Glutamatergic neuron (in vitro differentiated cells): ENCODE results near the gene TRIAP1. TPM values are rescaled to one million over a fixed set of nuclear protein-coding genes. Genes with fewer than 3 reads are reported as not detected.

Experiments used
- DNase-seq: peaks from one replicate; pipeline ENCODE4 v3.0.0; 2022
- H3K27ac Mint-ChIP-seq: one replicate; pipeline ENCODE4 v1.8.0; 2020; ENCODE audit warnings: mild to moderate bottlenecking, mixed read lengths, inconsistent platforms; ENCODE audit not compliant: unreplicated experiment
- H3K27me3 Mint-ChIP-seq: one replicate; pipeline ENCODE4 v1.8.0; 2020; ENCODE audit warnings: mild to moderate bottlenecking, moderate library complexity, mixed read lengths, inconsistent platforms; ENCODE audit not compliant: unreplicated experiment
- H3K36me3 Mint-ChIP-seq: one replicate; pipeline ENCODE4 v1.8.0; 2020; ENCODE audit warnings: mild to moderate bottlenecking, mixed read lengths, inconsistent platforms; ENCODE audit not compliant: unreplicated experiment
- H3K4me1 Mint-ChIP-seq: one replicate; pipeline ENCODE4 v1.8.0; 2020; ENCODE audit warnings: mild to moderate bottlenecking, low read depth, mixed read lengths, inconsistent platforms; ENCODE audit not compliant: unreplicated experiment
- H3K4me3 Mint-ChIP-seq: one replicate; pipeline ENCODE4 v1.8.0; 2020; ENCODE audit warnings: mild to moderate bottlenecking, mixed read lengths, inconsistent platforms; ENCODE audit not compliant: unreplicated experiment
- H3K9me3 Mint-ChIP-seq: one replicate; pipeline ENCODE4 v1.8.0; 2020; ENCODE audit warnings: mild to moderate bottlenecking, moderate library complexity, mixed read lengths, inconsistent platforms; ENCODE audit not compliant: unreplicated experiment
- CTCF ChIP-seq: fragments of 200-600 bp; sonication (generic); IDR thresholded peaks from one replicate; pipeline ENCODE4 v1.5.0; 2021; ENCODE audit not compliant: partially characterized antibody, unreplicated experiment
- total RNA-seq: library from RNA; stranded (reverse); fragmentation: NEBNext Ultra II Directional; extraction: Animal tissue kit (Norgen Biotek cat#: 25700); gene quantifications from one replicate; pipeline ENCODE4 v1.2.1, GENCODE V29; 2021; ENCODE audit not compliant: unreplicated experiment

TRIAP1 gene
- total RNA-seq, 1 donor from 2014 or later = 25.2 TPM

- TF ChIP-seq CTCF = no peak
- H3K4me1 Mint-ChIP-seq = peaks cover 4% of the 10 kb centered on the region
- H3K27me3 Mint-ChIP-seq = peaks cover 2% of the 10 kb centered on the region
- no peak for DNase-seq
- H3K4me3 Mint-ChIP-seq = no peak overlapping the region
- no peaks in the 10 kb centered on the region for H3K9me3 Mint-ChIP-seq
- H3K36me3 Mint-ChIP-seq = no peaks in the 10 kb centered on the region
- H3K27ac Mint-ChIP-seq = no peak overlapping the region
Observed at GRCh38 chr12:120417917-120418580, 28.1 kb downstream of the TRIAP1 start.

GRCh38 chr12:120416490-120417216 is 29.5 kb downstream of the TRIAP1 start:
- peaks cover 4% of the 10 kb centered on the region for H3K4me1 Mint-ChIP-seq
- no peak for TF ChIP-seq CTCF
- no peaks in the 10 kb centered on the region for H3K9me3 Mint-ChIP-seq
- peak overlapping the region; percentile 62 for H3K27ac Mint-ChIP-seq
- H3K36me3 Mint-ChIP-seq = no peaks in the 10 kb centered on the region
- DNase-seq = no peak
- H3K27me3 Mint-ChIP-seq = peaks cover 2% of the 10 kb centered on the region
- H3K4me3 Mint-ChIP-seq = no peak overlapping the region

- H3K27me3 Mint-ChIP-seq = peaks cover 2% of the 10 kb centered on the region
- H3K9me3 Mint-ChIP-seq = no peaks in the 10 kb centered on the region
- peaks cover 4% of the 10 kb centered on the region for H3K4me1 Mint-ChIP-seq
- peak overlapping the region; percentile 81 for H3K27ac Mint-ChIP-seq
- H3K36me3 Mint-ChIP-seq = no peaks in the 10 kb centered on the region
- peak; percentile 22 for DNase-seq
- TF ChIP-seq CTCF = no peak
- peak overlapping the region; percentile 35 for H3K4me3 Mint-ChIP-seq
Observed at GRCh38 chr12:120413901-120414695, 32.1 kb downstream of the TRIAP1 start.

- no peak overlapping the region for H3K4me3 Mint-ChIP-seq
- H3K27ac Mint-ChIP-seq = no peak overlapping the region
- TF ChIP-seq CTCF = no peak
- no peaks in the 10 kb centered on the region for H3K36me3 Mint-ChIP-seq
- H3K27me3 Mint-ChIP-seq = peaks cover 2% of the 10 kb centered on the region
- no peaks in the 10 kb centered on the region for H3K9me3 Mint-ChIP-seq
- DNase-seq = no peak
- H3K4me1 Mint-ChIP-seq = peaks cover 4% of the 10 kb centered on the region
Observed at GRCh38 chr12:120412421-120412820, 33.8 kb downstream of the TRIAP1 start.

GRCh38 chr12:120408771-120409170 is 37.4 kb downstream of the TRIAP1 start:
- no peaks in the 10 kb centered on the region for H3K27me3 Mint-ChIP-seq
- H3K27ac Mint-ChIP-seq = no peak overlapping the region
- no peaks in the 10 kb centered on the region for H3K36me3 Mint-ChIP-seq
- H3K4me3 Mint-ChIP-seq = no peak overlapping the region
- TF ChIP-seq CTCF = no peak
- DNase-seq = no peak
- H3K9me3 Mint-ChIP-seq = peaks cover 2% of the 10 kb centered on the region
- H3K4me1 Mint-ChIP-seq = peaks cover 2% of the 10 kb centered on the region
